Liver (tissue), 9 donors: Measurements from ENCODE around the gene TRIM38. TPM values are rescaled to one million over a fixed set of nuclear protein-coding genes. Genes with fewer than 3 reads are reported as not detected.

ENCODE experiments used
- DNase-seq: peaks from one replicate; pipeline ENCODE4 v3.0.0-alpha.2; 2017; ENCODE audit warnings: low spot score
- H3K27ac ChIP-seq, 2 donors: one replicate each; pipeline ENCODE4 v1.7.0; 2013; ENCODE audit warnings: inconsistent platforms in 2 of 2, low read length in 2 of 2, control low read depth in 1 of 2, low read depth in 1 of 2, mild to moderate bottlenecking in 1 of 2
- H3K27me3 ChIP-seq, 4 donors: one replicate each; pipeline versions ENCODE4 v1.6.1 to v1.7.0; 2013; ENCODE audit warnings: low read length in 3 of 4, inconsistent platforms in 1 of 4, mild to moderate bottlenecking in 1 of 4, moderate library complexity in 1 of 4; ENCODE audit not compliant: control insufficient read depth in 4 of 4, insufficient read depth in 4 of 4
- H3K36me3 ChIP-seq, 4 donors: one replicate each; pipeline versions ENCODE4 v1.6.1 to v1.7.0; 2013; ENCODE audit warnings: low read length in 3 of 4, mild to moderate bottlenecking in 3 of 4, low read depth in 1 of 4, moderate library complexity in 1 of 4; ENCODE audit not compliant: control insufficient read depth in 4 of 4, insufficient read depth in 3 of 4
- H3K4me1 ChIP-seq, 4 donors: one replicate each; pipeline versions ENCODE4 v1.6.1 to v1.7.0; 2013; ENCODE audit warnings: low read length in 3 of 4, mild to moderate bottlenecking in 3 of 4, moderate library complexity in 1 of 4; ENCODE audit not compliant: control insufficient read depth in 4 of 4, insufficient read depth in 4 of 4
- H3K4me3 ChIP-seq, 3 donors: one replicate each; pipeline versions ENCODE4 v1.6.1 to v1.7.0; 2013; ENCODE audit warnings: low read length in 3 of 3, control low read depth in 1 of 3, low read depth in 1 of 3, mild to moderate bottlenecking in 1 of 3
- H3K9ac ChIP-seq, 2 donors: one replicate each; pipeline ENCODE4 v1.7.0; 2013; ENCODE audit warnings: low read length in 2 of 2, mild to moderate bottlenecking in 2 of 2, moderate library complexity in 2 of 2, control low read depth in 1 of 2, low read depth in 1 of 2
- H3K9me3 ChIP-seq, 4 donors: one replicate each; pipeline versions ENCODE4 v1.6.1 to v1.7.0; 2013; ENCODE audit warnings: low read length in 3 of 4; ENCODE audit not compliant: control insufficient read depth in 4 of 4
- EGR1 ChIP-seq, 2 donors: IDR thresholded peaks; 2 replicates each; pipeline ENCODE4 v1.6.1; 2016 to 2018; ENCODE audit warnings: antibody characterized with exemption in 2 of 2, low read depth in 2 of 2
- FOXA2 ChIP-seq: IDR thresholded peaks from 2 replicates; pipeline ENCODE4 v1.6.1; 2016; ENCODE audit warnings: antibody characterized with exemption
- GABPA ChIP-seq, 2 donors: IDR thresholded peaks in 1 of 2; conservative IDR thresholded peaks in 1 of 2; 2 replicates each; pipeline ENCODE4 v1.6.1; 2016; ENCODE audit warnings: antibody characterized with exemption in 2 of 2, mild to moderate bottlenecking in 1 of 2, moderate library complexity in 1 of 2
- HNF4A ChIP-seq, 2 donors: conservative IDR thresholded peaks; 2 replicates each; pipeline ENCODE4 v1.6.1; 2016; ENCODE audit warnings: antibody characterized with exemption in 2 of 2, mild to moderate bottlenecking in 2 of 2
- RXRA ChIP-seq, 2 donors: IDR thresholded peaks; 2 replicates each; pipeline ENCODE4 v1.6.1; 2017 to 2018; ENCODE audit warnings: antibody characterized with exemption in 2 of 2, mild to moderate bottlenecking in 1 of 2
- YY1 ChIP-seq: IDR thresholded peaks from 2 replicates; pipeline ENCODE4 v1.6.1; 2016; ENCODE audit warnings: antibody characterized with exemption, mild to moderate bottlenecking
- whole genome bisulfite sequencing: extraction: QIAGEN DNeasy Blood & Tissue Kit; methylation state at CpG from one replicate; pipeline ENCODE4 v1.1.7; 2013; 5-methylcytosine and 5-hydroxymethylcytosine counted together
- polyA plus RNA-seq, 2 donors: library from polyadenylated mRNA; stranded (reverse) in 1 of 2; unstranded in 1 of 2; fragments of 200-250 nt in 1 of 2; fragments of >200 nt in 1 of 2; fragmentation: Nextera tagmentation in 1 of 2; extraction: Ambion mirVana in 1 of 2; gene quantifications; one replicate each; pipeline versions ENCODE4 v1.2.1 to v1.2.3, GENCODE V29; 2013 to 2015
- total RNA-seq, 2 donors: library from RNA; depleted of rRNA; stranded (reverse); fragments of >200 nt; gene quantifications; one replicate each; pipeline ENCODE4 v1.2.3, GENCODE V29; 2014
- TF ChIP-seq, protein P1 (sequence below): IDR thresholded peaks from 2 replicates; pipeline ENCODE4 v1.6.1; 2016; ENCODE audit warnings: antibody characterized with exemption
- TF ChIP-seq, protein P2 (sequence below): IDR thresholded peaks from 2 replicates; pipeline ENCODE4 v1.6.1; 2016; ENCODE audit warnings: antibody characterized with exemption
- TF ChIP-seq, protein P3 (sequence below): fragments of 150-350 bp; IDR thresholded peaks from 2 replicates; pipeline ENCODE4 v1.5.1; 2017; ENCODE audit warnings: improper control_type of control experiment, low read depth, low read length; ENCODE audit not compliant: missing input control
- donor health status: healthy.
- donor health status: healthy.
- donor health status: healthy.
- donor health status: healthy.
- donor health status: healthy.

TRIM38 gene
- total and polyA plus RNA-seq, 4 donors: 1.5 to 3.9 (median 2.9) TPM

DNA sequence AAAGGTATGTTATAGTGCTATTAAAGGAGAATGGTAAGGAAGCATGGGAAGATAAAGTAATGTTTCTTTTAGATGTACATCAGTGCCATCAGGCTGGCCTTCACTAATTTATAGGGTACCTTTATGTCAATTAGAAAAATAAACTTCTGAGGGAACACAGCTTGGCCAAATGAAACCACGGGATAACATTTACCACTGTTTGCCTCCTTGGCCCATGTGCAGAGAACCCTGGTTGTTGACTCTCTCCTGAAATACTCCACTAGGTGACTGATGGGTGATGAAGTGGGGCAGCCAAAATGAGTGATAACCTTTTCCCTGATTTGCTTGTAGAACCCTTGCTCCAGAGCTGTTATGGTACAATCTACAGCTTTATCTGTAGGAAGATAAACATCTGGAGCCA is 9.5 kb downstream of the TRIM38 start:
- Histone ChIP-seq H3K4me1 (peaks cover 9 to 43% (median 31%) of the 10 kb centered on the region in 4 donors), H3K36me3 (peaks cover 3 to 51% (median 40%) of the 10 kb centered on the region in 4 donors)
- DNase-seq: no peak

DNA sequence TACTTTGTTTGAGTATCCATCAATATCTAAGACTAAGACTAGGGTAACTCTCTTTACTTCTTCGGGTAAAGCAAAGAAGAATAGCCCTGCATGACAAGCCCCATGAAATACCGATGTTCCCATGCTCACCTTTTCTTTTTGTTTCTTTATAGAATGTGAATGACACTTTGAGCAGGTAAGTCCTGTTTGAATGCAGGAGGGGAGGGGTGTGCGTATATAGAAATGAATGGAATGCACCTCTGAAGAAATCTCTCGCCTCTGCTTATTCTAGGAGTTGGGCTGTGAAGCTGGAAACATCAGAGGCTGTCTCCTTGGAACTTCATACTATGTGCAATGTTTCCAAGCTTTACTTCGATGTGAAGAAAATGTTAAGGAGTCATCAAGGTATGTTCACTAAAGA is 10.3 kb downstream of the TRIM38 start:
- Histone ChIP-seq H3K4me3 (no peak overlapping the region), H3K9ac (no peak overlapping the region), H3K36me3 (peaks cover 3 to 53% (median 44%) of the 10 kb centered on the region in 4 donors), H3K4me1 (peaks cover 7 to 35% (median 27%) of the 10 kb centered on the region in 4 donors), H3K27me3 (no peaks in the 10 kb centered on the region), H3K9me3 (no peaks in the 10 kb centered on the region), H3K27ac (no peak overlapping the region)
- 95% methylated on average over 5 of the region's 5 CpGs for WGBS
- TF ChIP-seq FOXA2: no peak
- DNase-seq: no peak

More for the DNA sequence above, 9.5 kb downstream of the TRIM38 start:
- H3K9ac ChIP-seq: no peak overlapping the region
- 42% methylated on average over 1 of the region's 1 CpG for WGBS
- no peak overlapping the region for H3K4me3 ChIP-seq
- peak overlapping the region in 1 of 2 donors; percentile 18 for H3K27ac ChIP-seq
- H3K9me3 ChIP-seq: no peaks in the 10 kb centered on the region
- TF ChIP-seq, protein P1, sequence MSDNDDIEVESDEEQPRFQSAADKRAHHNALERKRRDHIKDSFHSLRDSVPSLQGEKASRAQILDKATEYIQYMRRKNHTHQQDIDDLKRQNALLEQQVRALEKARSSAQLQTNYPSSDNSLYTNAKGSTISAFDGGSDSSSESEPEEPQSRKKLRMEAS: no peak
- TF ChIP-seq RXRA (IDR thresholded peaks at IDR 0.05) (peak in 1 of 2 donors; percentile 20), FOXA2 (peak; percentile 38), HNF4A (conservative IDR thresholded peaks at IDR 0.05) (peak in 1 of 2 donors; percentile 14)
- no peaks in the 10 kb centered on the region for H3K27me3 ChIP-seq

DNA sequence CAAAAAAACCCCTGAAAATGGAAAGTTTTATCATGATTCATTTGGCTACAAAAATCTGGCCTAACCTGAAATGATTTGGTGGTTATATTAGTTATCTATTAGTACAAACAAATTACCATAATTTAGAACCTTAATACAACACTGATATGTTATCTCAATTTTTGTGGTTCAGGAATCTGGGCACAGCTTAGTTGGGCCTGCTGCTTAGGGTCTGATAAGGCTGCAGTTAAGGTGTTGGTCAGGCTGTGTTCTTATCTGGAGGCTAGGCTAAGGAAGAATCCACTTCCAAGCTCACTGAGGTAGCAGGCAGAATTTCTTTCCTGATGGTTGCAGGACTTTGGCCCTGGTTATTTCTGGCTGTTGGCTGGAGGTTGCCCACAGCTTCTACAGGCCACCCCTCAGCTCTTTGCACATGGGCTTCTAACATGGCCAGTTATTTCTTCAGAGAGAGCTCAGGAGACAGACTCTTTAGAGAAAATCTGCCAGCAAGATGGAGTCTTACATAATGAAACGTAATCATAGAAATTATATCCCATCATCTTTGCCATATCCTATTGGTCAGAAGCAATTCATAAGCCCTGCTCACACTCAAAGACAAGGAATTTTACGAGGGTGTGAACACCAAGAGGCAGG is 11.4 kb downstream of the TRIM38 start:
- H3K4me1 ChIP-seq: peaks cover 5 to 24% (median 18%) of the 10 kb centered on the region in 4 donors
- 97% methylated on average over 2 of the region's 2 CpGs for WGBS
- no peaks in the 10 kb centered on the region for H3K27me3 ChIP-seq
- DNase-seq: no peak
- H3K9ac ChIP-seq: no peak overlapping the region
- no peaks in the 10 kb centered on the region for H3K9me3 ChIP-seq
- H3K27ac ChIP-seq: no peak overlapping the region
- TF ChIP-seq, protein P2, sequence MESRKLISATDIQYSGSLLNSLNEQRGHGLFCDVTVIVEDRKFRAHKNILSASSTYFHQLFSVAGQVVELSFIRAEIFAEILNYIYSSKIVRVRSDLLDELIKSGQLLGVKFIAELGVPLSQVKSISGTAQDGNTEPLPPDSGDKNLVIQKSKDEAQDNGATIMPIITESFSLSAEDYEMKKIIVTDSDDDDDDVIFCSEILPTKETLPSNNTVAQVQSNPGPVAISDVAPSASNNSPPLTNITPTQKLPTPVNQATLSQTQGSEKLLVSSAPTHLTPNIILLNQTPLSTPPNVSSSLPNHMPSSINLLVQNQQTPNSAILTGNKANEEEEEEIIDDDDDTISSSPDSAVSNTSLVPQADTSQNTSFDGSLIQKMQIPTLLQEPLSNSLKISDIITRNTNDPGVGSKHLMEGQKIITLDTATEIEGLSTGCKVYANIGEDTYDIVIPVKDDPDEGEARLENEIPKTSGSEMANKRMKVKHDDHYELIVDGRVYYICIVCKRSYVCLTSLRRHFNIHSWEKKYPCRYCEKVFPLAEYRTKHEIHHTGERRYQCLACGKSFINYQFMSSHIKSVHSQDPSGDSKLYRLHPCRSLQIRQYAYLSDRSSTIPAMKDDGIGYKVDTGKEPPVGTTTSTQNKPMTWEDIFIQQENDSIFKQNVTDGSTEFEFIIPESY: no peak
- TF ChIP-seq, protein P1: no peak
- TF ChIP-seq GABPA (IDR thresholded peaks at IDR 0.05 in 1 of 2, conservative IDR thresholded peaks at IDR 0.05 in 1 of 2) (no peak), EGR1 (IDR thresholded peaks at IDR 0.05; ENCODE audit: low read depth in 2 of 2) (no peak), RXRA (IDR thresholded peaks at IDR 0.05) (no peak), YY1 (no peak)
- TF ChIP-seq, protein P3, sequence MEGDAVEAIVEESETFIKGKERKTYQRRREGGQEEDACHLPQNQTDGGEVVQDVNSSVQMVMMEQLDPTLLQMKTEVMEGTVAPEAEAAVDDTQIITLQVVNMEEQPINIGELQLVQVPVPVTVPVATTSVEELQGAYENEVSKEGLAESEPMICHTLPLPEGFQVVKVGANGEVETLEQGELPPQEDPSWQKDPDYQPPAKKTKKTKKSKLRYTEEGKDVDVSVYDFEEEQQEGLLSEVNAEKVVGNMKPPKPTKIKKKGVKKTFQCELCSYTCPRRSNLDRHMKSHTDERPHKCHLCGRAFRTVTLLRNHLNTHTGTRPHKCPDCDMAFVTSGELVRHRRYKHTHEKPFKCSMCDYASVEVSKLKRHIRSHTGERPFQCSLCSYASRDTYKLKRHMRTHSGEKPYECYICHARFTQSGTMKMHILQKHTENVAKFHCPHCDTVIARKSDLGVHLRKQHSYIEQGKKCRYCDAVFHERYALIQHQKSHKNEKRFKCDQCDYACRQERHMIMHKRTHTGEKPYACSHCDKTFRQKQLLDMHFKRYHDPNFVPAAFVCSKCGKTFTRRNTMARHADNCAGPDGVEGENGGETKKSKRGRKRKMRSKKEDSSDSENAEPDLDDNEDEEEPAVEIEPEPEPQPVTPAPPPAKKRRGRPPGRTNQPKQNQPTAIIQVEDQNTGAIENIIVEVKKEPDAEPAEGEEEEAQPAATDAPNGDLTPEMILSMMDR: no peak
- H3K4me3 ChIP-seq: no peak overlapping the region
- peaks cover 5 to 61% (median 50%) of the 10 kb centered on the region in 4 donors for H3K36me3 ChIP-seq
